Islet of Langerhans (tissue), 1 donor: ENCODE measurements around the gene DDX51.
"Not testable (repeated sequence)": the region's sequence is repeated elsewhere in the genome, so short reads cannot be mapped to it uniquely, and the experiment has no call there.

Source experiments
- FAIRE-seq: peaks from one replicate; lab custom pipeline; 2011; peaks lifted over from hg19 to GRCh38; lab: Jason Lieb, UNC

DDX51 gene

GRCh38 chr12:132154941-132155770 lies 11.0 kb upstream of the DDX51 start:
- FAIRE-seq, result no peak

DNA sequence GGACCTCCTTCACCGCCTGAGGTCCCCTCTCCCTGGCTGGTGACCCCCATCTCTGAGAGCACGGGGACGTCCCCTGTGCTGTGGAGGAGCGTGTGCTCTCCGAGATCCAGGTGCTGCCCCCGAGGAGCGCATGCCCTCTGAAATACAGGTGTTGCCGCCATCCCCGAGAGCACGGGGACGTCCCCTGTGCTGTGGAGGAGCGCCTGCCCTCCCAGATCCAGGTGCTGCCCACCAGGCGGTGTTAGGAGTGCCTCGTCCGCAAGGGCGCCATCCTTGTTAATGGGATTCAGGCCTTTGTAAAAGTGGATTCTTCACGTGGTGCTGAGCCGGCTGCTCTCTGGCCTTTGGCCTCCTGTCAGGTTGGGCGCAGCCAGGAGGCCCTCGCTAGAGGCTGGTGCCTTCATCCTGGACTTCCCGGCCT lies 10.2 kb upstream of the DDX51 start:
- no peak for FAIRE-seq

GRCh38 chr12:132153501-132154340 lies 9.6 kb upstream of the DDX51 start:
- FAIRE-seq, result no peak

DNA sequence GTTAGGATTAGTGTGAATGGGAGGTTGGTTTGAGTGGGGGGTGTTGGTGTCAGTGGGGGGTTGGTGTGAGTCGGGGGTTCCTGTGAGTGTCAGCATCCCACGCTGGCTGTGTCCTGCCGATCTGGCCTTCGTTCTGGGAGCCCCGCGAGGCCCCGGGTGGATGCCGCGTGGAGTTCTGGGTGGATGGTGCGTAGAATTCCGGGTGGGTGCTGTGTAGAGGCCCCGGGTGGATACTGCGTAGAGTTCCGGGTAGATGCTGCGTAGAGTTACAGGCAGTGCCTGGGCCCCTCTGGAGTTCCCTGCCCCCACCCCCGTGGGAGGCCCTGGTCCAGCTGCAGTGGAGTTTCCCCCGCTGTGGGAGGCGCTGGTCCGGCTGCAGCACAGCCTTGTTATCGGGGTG lies 8.8 kb upstream of the DDX51 start:
- no peak for FAIRE-seq

GRCh38 chr12:132152411-132152821 lies 8.3 kb upstream of the DDX51 start:
- FAIRE-seq, result no peak

- FAIRE-seq, result no peak
Measured at GRCh38 chr12:132151766-132152410, 7.8 kb upstream of the DDX51 start.

DNA sequence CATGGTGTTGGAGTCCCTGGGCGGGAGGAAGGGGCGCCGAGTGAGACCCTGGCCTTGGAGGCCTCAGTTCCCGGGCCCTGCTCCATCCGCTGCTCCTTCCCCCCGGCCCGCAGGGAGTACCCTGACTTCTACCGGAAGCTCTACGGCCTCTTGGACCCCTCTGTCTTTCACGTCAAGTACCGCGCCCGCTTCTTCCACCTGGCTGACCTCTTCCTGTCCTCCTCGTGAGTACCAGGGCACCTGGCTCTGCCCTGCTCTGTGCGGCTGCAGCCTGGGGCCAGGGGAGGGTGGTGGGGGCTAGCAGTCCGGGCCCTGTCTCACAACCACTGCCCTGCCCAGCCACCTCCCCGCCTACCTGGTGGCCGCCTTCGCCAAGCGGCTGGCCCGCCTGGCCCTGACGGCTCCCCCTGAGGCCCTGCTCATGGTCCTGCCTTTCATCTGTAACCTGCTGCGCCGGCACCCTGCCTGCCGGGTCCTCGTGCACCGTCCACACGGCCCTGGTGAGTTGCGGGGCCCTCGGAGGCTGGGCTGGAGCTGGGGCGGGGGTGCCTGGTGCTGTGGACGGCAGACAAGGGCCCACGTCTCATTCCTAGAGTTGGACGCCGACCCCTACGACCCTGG lies 7.1 kb upstream of the DDX51 start:
- FAIRE-seq, result no peak

- no peak for FAIRE-seq
Measured at GRCh38 chr12:132150780-132151144, 6.6 kb upstream of the DDX51 start.

DNA sequence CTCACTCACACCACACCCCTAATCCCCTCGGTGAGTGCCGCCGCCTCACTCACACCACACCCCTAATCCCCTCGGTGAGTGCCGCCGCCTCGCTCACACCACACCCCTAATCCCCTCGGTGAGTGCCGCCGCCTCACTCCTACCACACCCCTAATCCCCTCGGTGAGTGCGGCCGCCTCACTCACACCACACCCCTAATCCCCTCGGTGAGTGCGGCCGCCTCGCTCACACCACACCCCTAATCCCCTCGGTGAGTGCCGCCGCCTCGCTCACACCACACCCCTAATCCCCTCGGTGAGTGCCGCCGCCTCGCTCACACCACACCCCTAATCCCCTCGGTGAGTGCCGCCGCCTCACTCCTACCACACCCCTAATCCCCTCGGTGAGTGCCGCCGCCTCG lies 5.4 kb upstream of the DDX51 start:
- FAIRE-seq, result not testable (repeated sequence)

- FAIRE-seq, result no peak
Measured at GRCh38 chr12:132148368-132149045, 4.4 kb upstream of the DDX51 start.

DNA sequence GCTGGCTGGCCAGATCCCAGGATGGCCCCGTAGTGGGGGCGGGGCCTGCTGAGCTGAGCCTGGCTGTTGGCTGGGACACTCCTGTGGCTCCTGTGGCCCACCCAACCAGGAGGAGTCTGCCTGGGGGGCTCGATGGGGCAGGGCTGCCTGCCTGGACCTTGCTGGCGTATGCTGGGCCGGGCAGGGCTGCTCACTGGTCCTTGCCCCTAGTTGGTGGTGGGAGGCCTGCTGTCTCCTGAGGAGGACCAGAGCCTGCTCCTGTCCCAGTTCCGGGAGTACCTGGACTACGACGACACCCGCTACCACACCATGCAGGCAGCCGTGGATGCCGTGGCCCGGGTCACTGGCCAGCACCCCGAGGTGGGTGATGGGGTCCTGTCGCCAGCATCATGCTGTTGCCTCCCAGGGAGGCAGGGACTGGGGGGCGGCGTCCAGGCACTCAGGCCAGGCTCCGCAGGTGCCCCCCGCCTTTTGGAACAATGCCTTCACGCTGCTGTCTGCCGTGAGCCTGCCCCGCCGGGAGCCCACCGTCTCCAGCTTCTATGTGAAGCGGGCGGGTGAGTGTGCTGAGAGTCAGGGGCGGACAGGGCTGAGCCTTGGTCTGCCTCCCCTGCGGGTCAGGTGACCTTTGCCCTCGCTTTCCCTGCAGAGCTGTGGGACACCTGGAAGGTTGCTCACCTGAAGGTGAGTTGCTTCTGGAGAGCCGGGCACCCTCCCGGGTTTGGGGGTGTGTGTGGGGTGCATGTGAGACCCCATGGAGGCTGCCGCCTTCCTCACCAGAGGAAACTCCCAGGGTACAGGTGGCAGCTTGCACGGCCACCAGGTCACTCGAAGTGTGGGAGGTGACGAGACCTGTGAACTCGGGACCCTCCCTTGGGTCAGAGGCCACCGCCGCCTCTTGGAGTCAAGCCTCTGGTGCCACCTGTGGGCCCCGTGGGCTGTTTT lies 3.6 kb upstream of the DDX51 start:
- no peak for FAIRE-seq

DNA sequence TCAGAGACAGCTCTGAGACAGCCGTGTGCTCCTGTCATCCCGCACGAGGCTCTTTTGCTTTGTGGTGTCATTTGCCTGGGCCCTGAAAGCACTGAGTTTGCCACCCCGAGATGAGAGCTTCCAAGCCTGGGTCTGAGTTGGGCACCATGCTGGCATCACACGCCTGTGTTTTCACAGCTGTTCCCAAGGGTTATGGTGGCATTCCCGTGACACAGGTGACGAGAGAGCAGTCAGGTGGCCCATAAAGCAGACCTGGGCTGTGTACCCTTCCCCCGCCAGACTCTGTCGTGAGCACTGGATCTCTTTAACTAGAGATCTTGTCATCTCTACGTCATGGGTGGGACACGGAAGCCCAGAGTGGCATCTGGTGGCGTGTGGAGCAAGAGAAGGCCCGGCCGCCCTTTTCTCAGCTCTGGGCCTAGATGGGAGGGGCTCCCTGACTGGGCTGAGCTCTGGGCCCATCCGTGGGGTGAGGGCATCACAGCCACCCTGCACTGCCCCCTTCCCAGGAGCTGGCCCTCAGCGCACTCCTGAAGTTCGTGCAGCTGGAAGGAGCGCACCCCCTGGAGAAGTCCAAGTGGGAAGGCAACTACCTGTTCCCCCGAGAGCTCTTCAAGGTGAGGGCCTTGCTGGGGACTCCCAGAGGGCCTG lies 2.8 kb upstream of the DDX51 start:
- FAIRE-seq, result no peak

DNA sequence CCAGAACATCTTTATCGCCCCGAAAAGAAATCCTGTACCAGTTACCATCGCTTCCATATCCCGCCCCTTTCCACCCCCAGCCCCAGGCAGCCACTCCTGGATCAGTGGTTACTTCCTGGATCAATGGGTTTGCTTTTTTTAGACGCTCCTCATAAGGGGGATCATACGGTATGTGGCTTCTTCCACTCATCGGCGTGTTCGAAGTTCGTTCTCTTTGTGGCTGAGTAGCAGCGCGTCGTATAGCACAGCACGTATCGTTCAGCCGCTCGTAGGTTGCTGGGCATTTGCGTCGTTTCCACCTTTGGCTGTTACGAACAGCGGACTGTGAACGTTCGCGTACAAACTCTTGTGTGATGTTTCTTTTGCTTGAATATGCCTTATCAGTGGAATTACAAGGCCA lies 2.0 kb upstream of the DDX51 start:
- no peak for FAIRE-seq

DNA sequence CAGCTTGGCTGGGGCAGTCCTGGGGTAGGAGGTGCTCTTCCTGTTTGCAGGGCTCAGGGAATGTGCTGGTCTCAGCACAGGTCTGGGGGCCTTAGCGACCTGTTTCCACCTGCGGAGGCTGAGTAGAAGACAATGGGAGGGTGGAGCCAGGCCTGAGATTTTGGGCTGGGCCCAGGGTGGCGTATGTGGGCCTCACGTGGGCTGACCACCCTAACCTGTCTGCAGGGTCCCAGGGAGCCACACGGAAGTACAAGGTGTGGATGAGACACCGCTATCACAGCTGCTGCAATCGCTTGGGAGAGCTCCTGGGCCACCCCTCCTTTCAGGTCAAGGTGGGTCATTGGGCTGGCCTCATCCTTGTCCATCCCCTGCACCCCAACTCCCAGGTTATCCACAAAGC lies 1.2 kb upstream of the DDX51 start:
- no peak for FAIRE-seq

DNA sequence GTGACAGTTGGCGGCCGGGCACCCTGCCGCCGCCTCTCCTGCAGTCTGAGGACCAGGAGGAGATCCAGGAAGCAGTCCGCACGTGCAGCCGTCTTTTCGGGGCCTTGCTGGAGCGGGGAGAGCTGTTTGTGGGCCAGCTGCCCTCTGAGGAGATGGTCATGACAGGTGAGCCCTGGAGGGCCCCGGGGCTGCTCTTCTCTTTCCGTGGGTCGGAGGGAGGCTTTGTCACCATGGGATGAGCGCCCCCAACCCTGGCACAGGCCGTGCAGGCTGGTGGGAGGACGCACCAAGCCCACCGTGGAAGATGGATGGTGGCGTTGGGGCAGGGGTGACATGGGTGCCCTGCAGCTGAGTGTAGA lies 670 bp upstream of the DDX51 start:
- FAIRE-seq, result no peak

GRCh38 chr12:132143336-132144071 lies 615 bp downstream of the DDX51 start:
- no peak for FAIRE-seq

DNA sequence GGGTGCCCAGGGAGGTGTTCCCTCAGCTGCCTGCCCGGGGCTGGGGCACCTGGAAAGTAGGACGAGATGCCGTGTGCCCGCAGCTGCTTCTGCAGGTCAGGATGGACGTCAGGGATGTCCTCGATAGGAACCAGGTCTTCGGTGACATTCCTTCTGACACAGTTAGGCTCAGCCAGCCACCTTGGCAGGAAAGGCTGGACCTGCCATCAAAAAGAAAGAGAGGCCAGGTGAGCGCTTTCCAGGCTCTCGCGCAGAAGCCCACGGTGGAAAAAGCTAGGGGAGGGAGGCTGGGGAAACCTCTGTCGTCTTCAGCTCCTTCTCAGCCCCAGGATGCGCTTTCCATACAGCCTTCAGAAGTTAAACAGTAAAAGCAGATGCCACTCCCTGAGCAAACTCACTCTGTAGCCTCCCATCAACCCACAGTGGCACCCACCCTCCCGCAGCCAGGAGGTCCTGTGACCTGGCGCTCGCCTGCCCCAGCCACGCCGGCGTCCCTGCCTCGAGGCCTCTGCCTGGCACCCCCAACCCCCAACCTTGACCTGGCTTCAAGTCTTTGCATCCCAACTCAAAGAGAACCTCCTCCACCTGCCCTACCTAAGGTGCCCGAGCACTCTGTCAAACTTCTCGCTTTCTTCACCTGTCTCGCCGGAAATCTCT lies 1.3 kb downstream of the DDX51 start:
- no peak for FAIRE-seq

- no peak for FAIRE-seq
Measured at GRCh38 chr12:132141976-132142678, 2.0 kb downstream of the DDX51 start.
